ENCODE results near the gene KAZN.

Gene KAZN

DNA sequence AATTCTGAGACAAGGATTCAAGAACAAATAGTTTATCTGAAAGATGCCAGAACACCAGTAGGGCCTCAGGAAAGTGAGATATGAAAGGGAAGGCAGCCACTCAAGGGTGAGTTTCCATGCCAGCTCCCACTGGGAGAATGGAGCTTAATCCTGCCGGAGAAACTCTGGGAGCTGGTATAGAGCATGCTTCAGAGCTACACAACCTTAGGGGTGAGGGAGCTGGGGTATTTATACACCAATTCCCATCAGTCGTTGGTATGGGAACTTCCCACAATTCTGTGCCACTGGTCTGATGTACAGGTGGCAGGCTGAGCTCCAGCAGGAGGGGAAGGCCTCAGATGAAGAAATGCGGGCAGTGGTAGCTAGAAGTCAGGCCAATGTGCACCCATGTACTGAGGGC is 86.6 kb downstream of the KAZN start:
- no peaks in the 10 kb centered on the region for H3K9me3 ChIP-seq (ENCODE audit: control insufficient read depth, insufficient read depth, low read length)
- no peaks in the 10 kb centered on the region for H3K4me1 ChIP-seq (ENCODE audit: control insufficient read depth, insufficient read depth, low read length)
- no peaks in the 10 kb centered on the region for H3K27me3 ChIP-seq (ENCODE audit: control insufficient read depth, insufficient read depth, low read length)
- no peak overlapping the region for H3K9ac ChIP-seq (ENCODE audit: low read depth, low read length)
- no peak overlapping the region for H3K4me3 ChIP-seq (ENCODE audit: low read depth, low read length)
- no peaks in the 10 kb centered on the region for H3K36me3 ChIP-seq (ENCODE audit: control insufficient read depth, insufficient read depth, low read length)

DNA sequence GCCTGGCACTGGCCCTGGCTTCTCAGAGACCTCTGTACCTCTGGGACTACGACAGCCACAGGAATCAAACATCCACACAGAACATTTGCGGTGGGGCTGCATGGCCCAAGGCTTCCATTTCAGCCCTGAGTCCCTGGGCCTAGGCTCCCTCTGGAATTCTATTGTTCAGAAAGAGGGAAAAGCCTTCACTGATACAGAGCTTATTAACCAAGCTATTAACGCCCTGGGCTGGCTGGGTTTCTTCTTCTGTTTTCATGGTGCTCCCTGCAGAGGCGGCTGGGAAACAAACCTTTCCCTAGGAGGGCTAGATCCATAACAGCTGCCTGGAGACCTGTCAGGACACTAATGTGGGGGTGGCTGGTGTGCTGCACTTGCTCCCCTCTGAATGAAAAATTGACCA is 88.2 kb downstream of the KAZN start:
- Histone ChIP-seq H3K9me3 (ENCODE audit: control insufficient read depth, insufficient read depth, low read length) (no peaks in the 10 kb centered on the region), H3K4me1 (ENCODE audit: control insufficient read depth, insufficient read depth, low read length) (no peaks in the 10 kb centered on the region), H3K27me3 (ENCODE audit: control insufficient read depth, insufficient read depth, low read length) (no peaks in the 10 kb centered on the region)

DNA sequence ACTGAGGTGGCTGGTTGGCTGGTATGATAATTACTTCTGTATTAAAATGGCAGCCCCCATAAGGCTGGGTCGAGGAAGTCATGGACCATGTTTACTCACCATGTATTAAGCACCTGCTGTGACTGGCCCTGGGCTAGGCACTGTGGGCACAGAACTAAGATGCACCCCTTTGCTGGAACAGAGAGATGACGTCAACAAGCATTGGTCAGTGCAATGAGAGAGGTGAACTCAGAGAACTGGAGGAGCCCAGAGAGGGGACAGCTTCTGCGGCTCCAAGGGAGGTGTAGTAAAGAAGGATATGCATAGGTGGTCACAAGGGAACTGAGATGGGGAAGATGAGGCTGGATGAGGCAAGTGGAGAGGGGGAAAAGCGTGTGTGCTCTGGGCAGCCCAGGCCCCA is 88.7 kb downstream of the KAZN start:
- H3K4me1 ChIP-seq (ENCODE audit: control insufficient read depth, insufficient read depth, low read length): no peaks in the 10 kb centered on the region
- H3K9ac ChIP-seq (ENCODE audit: low read depth, low read length): no peak overlapping the region
- H3K4me3 ChIP-seq (ENCODE audit: low read depth, low read length): no peak overlapping the region
- H3K9me3 ChIP-seq (ENCODE audit: control insufficient read depth, insufficient read depth, low read length): no peaks in the 10 kb centered on the region
- no peaks in the 10 kb centered on the region for H3K27me3 ChIP-seq (ENCODE audit: control insufficient read depth, insufficient read depth, low read length)
- no peaks in the 10 kb centered on the region for H3K36me3 ChIP-seq (ENCODE audit: control insufficient read depth, insufficient read depth, low read length)

More for the DNA sequence above, 88.2 kb downstream of the KAZN start:
- Histone ChIP-seq H3K9ac (ENCODE audit: low read depth, low read length) (no peak overlapping the region), H3K4me3 (ENCODE audit: low read depth, low read length) (no peak overlapping the region), H3K36me3 (ENCODE audit: control insufficient read depth, insufficient read depth, low read length) (no peaks in the 10 kb centered on the region)

DNA sequence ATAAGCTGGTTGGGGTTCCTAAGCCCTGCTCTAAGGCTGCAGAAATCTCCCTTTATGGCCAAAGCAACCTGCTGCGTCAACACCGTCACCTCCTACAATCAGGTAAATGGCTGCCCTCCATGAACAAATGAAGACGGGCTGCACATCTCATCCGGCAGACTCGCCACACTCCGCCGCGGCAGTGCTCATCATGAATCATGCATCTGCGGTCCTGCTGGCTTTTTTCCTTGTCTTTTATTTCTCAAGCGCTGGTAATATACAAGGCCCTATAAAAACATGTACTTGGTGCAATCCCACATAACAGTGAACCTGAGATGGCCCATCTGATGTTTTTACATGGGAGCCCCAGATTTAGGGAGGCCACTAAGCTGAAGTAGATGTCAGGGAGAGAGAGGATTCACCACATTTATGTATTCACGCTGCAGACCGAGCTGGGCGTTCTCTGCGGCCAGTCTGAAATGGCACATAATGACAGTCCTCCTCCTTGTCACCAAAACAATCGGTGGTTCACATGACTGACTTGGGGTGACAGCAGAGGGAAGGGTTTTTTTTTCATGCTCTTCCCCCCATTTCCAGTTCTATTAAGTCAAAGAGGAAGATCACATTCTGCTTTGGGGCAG is 91.6 kb downstream of the KAZN start:
- H3K9ac ChIP-seq (ENCODE audit: low read depth, low read length): no peak overlapping the region
- no peaks in the 10 kb centered on the region for H3K36me3 ChIP-seq (ENCODE audit: control insufficient read depth, insufficient read depth, low read length)
- no peaks in the 10 kb centered on the region for H3K9me3 ChIP-seq (ENCODE audit: control insufficient read depth, insufficient read depth, low read length)
- H3K27me3 ChIP-seq (ENCODE audit: control insufficient read depth, insufficient read depth, low read length): no peaks in the 10 kb centered on the region
- H3K4me1 ChIP-seq (ENCODE audit: control insufficient read depth, insufficient read depth, low read length): no peaks in the 10 kb centered on the region
- no peak overlapping the region for H3K4me3 ChIP-seq (ENCODE audit: low read depth, low read length)

DNA sequence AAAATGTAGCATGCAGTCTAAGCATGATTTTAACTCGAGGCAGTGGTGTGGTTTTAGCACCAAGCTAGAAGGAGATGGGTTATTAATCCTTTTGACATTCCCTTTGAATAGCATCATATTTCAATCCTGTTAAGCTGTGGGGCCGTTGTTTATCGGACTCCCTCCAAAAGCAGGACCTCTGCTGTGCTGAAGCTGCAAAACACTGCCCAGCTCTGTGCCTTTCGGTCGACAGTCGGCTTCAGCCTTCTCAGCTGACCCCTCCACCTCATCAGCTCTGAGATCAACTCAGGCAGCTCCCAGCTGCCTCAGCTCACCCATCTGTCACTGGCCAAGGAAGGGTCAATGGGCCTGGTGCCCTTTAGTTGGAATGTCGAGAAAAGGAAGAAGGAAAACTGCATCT is 95.5 kb downstream of the KAZN start:
- H3K4me3 ChIP-seq (ENCODE audit: low read depth, low read length): no peak overlapping the region
- no peaks in the 10 kb centered on the region for H3K9me3 ChIP-seq (ENCODE audit: control insufficient read depth, insufficient read depth, low read length)
- no peaks in the 10 kb centered on the region for H3K36me3 ChIP-seq (ENCODE audit: control insufficient read depth, insufficient read depth, low read length)
- no peaks in the 10 kb centered on the region for H3K27me3 ChIP-seq (ENCODE audit: control insufficient read depth, insufficient read depth, low read length)
- H3K9ac ChIP-seq (ENCODE audit: low read depth, low read length): no peak overlapping the region
- H3K4me1 ChIP-seq (ENCODE audit: control insufficient read depth, insufficient read depth, low read length): no peaks in the 10 kb centered on the region

DNA sequence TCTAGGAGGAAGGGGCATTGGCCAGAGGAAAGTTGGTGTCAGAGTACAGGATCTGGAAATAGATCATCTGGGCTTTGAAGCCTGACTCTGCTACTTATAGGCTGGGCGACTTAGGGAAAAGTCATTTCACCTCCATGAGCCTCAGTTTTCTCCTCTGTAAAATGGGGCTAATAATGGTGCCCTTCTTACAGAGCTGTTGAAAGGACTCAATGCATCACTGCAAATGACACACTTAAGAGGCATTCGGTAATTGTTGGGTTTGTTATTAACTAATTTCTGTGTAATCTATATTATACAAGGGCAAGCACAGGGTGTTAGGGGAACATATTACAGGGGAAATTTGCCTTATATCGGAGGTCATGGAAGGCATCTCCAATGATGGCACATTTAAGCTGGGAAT is 96.1 kb downstream of the KAZN start:
- Histone ChIP-seq H3K4me3 (ENCODE audit: low read depth, low read length) (no peak overlapping the region), H3K4me1 (ENCODE audit: control insufficient read depth, insufficient read depth, low read length) (no peaks in the 10 kb centered on the region), H3K9me3 (ENCODE audit: control insufficient read depth, insufficient read depth, low read length) (no peaks in the 10 kb centered on the region), H3K27me3 (ENCODE audit: control insufficient read depth, insufficient read depth, low read length) (no peaks in the 10 kb centered on the region), H3K36me3 (ENCODE audit: control insufficient read depth, insufficient read depth, low read length) (no peaks in the 10 kb centered on the region), H3K9ac (ENCODE audit: low read depth, low read length) (no peak overlapping the region)

DNA sequence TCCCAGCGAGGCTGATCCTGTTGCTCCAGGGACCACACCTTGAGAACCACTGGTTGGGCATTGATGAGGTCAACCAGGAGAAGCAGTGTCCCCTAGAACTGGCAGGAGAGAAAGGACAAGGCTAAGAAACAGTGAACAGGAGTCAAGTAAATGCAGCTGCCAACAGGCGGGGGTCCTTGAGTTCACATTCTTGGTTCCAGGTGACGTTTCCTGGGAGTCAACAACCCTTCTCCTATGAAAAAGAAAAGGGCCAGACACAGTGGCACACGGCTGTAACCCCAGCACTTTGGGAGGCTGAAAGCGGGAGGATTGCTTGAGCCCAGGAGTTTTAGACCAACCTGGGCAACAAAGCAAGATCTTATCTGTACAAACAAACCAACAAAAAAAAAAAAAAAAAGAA is 98.3 kb downstream of the KAZN start:
- no peaks in the 10 kb centered on the region for H3K9me3 ChIP-seq (ENCODE audit: control insufficient read depth, insufficient read depth, low read length)
- H3K27me3 ChIP-seq (ENCODE audit: control insufficient read depth, insufficient read depth, low read length): no peaks in the 10 kb centered on the region
- peaks cover 2% of the 10 kb centered on the region for H3K4me1 ChIP-seq (ENCODE audit: control insufficient read depth, insufficient read depth, low read length)
- H3K9ac ChIP-seq (ENCODE audit: low read depth, low read length): no peak overlapping the region
- H3K36me3 ChIP-seq (ENCODE audit: control insufficient read depth, insufficient read depth, low read length): no peaks in the 10 kb centered on the region
- no peak overlapping the region for H3K4me3 ChIP-seq (ENCODE audit: low read depth, low read length)

DNA sequence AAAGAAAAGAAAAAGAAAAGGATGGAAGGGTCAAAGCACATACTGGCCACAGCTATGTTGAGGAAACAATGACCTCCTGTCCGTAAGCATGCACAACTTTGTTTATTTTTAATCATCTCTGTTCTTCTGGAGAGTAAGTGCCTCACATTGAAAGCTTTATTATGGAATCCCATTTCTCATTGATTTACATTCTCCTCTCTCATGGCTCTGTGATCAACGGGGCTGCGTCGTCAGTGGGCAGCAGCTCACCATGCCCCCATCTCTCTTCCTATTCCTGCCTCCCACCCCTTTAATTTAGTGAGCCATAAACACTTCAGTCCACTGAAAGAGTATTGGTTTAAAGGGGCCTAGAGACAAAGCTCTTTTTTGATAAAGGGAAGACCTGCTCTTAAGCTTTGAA is 98.9 kb downstream of the KAZN start:
- Histone ChIP-seq H3K27me3 (ENCODE audit: control insufficient read depth, insufficient read depth, low read length) (no peaks in the 10 kb centered on the region), H3K36me3 (ENCODE audit: control insufficient read depth, insufficient read depth, low read length) (no peaks in the 10 kb centered on the region), H3K9me3 (ENCODE audit: control insufficient read depth, insufficient read depth, low read length) (no peaks in the 10 kb centered on the region), H3K4me3 (ENCODE audit: low read depth, low read length) (no peak overlapping the region), H3K4me1 (ENCODE audit: control insufficient read depth, insufficient read depth, low read length) (peaks cover 2% of the 10 kb centered on the region), H3K9ac (ENCODE audit: low read depth, low read length) (no peak overlapping the region)

DNA sequence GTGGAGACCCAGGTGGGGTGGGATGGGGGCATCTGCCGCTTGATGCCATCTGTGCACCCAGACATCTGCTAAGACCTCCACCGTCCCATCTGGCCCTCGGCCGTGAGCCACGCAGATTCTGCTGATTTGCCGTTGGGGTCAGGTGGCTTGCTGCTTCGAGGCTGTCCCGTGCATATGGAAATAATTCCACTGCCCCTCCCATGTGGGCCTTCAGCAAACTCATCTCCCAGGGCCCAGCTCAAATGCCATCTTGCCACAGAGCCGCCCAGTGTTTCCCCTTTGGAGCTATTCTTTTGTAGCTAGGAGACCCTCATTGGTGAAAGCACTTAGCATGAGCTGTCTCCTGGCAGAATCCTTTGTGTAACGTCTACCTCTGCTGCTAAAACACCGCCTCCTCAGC is 99.8 kb downstream of the KAZN start:
- H3K4me3 ChIP-seq (ENCODE audit: low read depth, low read length): no peak overlapping the region
- no peaks in the 10 kb centered on the region for H3K36me3 ChIP-seq (ENCODE audit: control insufficient read depth, insufficient read depth, low read length)
- H3K9me3 ChIP-seq (ENCODE audit: control insufficient read depth, insufficient read depth, low read length): no peaks in the 10 kb centered on the region
- no peaks in the 10 kb centered on the region for H3K27me3 ChIP-seq (ENCODE audit: control insufficient read depth, insufficient read depth, low read length)
- H3K9ac ChIP-seq (ENCODE audit: low read depth, low read length): no peak overlapping the region
- H3K4me1 ChIP-seq (ENCODE audit: control insufficient read depth, insufficient read depth, low read length): peaks cover 2% of the 10 kb centered on the region

DNA sequence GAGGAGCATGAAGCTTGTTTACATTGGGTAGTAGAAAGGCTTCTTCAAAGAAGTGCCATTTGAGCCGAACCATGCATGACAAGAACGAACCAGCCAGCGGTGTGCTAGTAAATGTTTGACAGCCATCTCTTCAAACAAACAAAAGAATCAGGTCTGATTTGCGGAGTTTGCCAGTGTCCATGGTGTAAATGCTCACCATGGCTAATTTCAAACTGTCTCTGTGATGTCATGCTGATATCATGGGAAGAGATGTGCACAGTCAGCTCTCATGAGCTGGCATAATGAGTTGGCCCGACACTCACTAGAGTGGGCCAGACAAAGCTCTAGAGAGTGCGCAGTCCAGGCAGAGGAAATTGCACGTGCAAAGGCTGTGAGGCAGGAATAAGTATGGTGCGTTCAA is 101.1 kb downstream of the KAZN start:
- Histone ChIP-seq H3K4me3 (ENCODE audit: low read depth, low read length) (no peak overlapping the region), H3K9me3 (ENCODE audit: control insufficient read depth, insufficient read depth, low read length) (no peaks in the 10 kb centered on the region), H3K9ac (ENCODE audit: low read depth, low read length) (no peak overlapping the region), H3K36me3 (ENCODE audit: control insufficient read depth, insufficient read depth, low read length) (no peaks in the 10 kb centered on the region), H3K27me3 (ENCODE audit: control insufficient read depth, insufficient read depth, low read length) (no peaks in the 10 kb centered on the region), H3K4me1 (ENCODE audit: control insufficient read depth, insufficient read depth, low read length) (peaks cover 2% of the 10 kb centered on the region)

DNA sequence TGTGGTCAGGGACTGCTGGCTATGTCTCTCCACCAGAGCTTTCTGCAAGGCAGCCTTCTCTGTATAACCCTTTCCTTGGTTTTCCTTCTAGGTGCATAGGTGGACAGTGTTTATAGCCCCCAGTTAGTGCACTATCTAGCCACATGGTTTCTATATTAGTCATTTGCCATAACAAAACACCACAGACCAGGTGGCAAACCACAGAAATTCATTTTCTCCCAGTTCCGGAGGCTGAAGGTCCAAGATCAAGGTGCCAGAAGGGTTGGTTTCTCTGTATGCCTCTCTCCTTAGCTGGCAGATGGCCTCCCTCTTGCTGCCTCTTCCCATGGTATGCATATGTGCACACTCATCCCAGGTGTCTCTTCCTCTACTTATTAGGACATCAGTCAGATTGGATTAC is 106.4 kb downstream of the KAZN start:
- Histone ChIP-seq H3K4me3 (ENCODE audit: low read depth, low read length) (no peak overlapping the region), H3K36me3 (ENCODE audit: control insufficient read depth, insufficient read depth, low read length) (peaks cover 3% of the 10 kb centered on the region), H3K4me1 (ENCODE audit: control insufficient read depth, insufficient read depth, low read length) (peaks cover 2% of the 10 kb centered on the region), H3K9ac (ENCODE audit: low read depth, low read length) (no peak overlapping the region), H3K27me3 (ENCODE audit: control insufficient read depth, insufficient read depth, low read length) (no peaks in the 10 kb centered on the region), H3K9me3 (ENCODE audit: control insufficient read depth, insufficient read depth, low read length) (peaks cover 11% of the 10 kb centered on the region)

DNA sequence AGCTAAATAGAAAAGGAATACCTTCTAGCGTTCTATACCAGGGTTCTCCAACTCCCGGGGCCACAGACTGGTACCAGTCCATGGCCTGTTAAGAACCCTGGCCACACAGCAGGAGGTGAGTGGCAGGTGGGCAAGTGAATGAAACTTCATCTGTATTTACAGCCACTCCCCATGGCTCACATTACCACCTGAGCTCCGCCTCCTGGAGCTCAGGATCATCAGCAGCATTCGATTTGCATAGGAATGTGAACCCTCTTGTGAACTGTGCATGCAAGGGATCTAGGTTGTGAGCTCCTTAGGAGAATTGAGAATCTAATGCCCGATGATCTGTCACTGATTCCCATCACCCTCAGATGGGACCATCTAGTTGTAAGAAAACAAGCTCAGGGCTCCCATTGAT is 107.3 kb downstream of the KAZN start:
- peaks cover 2% of the 10 kb centered on the region for H3K4me1 ChIP-seq (ENCODE audit: control insufficient read depth, insufficient read depth, low read length)
- peaks cover 3% of the 10 kb centered on the region for H3K36me3 ChIP-seq (ENCODE audit: control insufficient read depth, insufficient read depth, low read length)
- H3K9me3 ChIP-seq (ENCODE audit: control insufficient read depth, insufficient read depth, low read length): peaks cover 11% of the 10 kb centered on the region

More for the DNA sequence above, 107.3 kb downstream of the KAZN start:
- Histone ChIP-seq H3K4me3 (ENCODE audit: low read depth, low read length) (no peak overlapping the region), H3K27me3 (ENCODE audit: control insufficient read depth, insufficient read depth, low read length) (no peaks in the 10 kb centered on the region), H3K9ac (ENCODE audit: low read depth, low read length) (no peak overlapping the region)
